ENCODE measurements around the gene G6PC2. TPM values are rescaled to one million over a fixed set of nuclear protein-coding genes. Genes with fewer than 3 reads are reported as not detected.

The G6PC2 gene
- total and polyA plus RNA-seq, 10 of the 15 experiments (the other 5 are each of a cell fraction or from before 2014, with no cell fraction given): not detected

DNA sequence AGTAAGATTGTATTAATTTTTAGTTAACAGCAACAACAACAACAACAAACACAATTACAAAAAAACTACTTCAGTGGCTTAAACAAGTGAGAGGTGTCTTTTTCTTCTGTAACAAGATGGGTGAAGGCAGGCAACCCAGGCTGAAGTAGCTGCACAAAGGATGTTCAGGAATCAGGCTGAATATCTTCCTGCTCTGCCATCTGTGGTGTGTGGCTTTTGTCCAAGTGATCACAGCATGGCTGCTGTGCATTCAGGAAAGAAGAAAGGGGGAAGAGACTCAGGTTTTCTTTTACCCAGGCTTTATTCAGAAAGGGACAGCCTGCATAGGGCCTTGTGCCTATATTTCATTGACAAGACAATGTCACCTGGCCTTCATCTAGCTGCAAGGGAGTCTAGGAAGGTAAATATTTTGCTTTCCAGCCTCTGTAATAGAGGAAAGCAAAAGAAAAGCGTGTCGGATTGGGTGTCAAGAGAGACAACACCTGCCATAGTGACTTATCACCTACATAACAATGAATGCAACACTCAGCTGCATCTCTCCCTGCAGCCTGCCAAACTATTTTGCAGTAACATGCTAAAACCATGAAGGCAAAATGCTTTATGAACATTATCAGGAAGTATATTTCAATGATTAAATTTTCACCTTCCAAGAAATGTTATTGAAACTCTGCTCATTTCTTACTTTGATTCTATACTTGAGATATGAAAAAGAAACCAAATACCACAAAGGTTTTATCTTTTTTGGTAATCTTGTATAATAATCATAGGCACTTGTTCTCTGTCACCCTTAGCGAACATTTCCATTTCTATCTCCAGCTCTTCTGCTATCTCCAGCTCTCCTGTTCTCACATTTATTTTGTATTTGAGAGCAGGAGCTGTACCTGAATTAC lies 14.6 kb downstream of the G6PC2 start:
- Histone ChIP-seq H3K4me1 (ENCODE audit: control insufficient read depth, insufficient read depth, low read length) (no peaks in the 10 kb centered on the region), H3K27me3 (replicated peaks in 1 of 2; ENCODE audit: control insufficient read depth in 2 of 2, insufficient read depth in 2 of 2, low read length in 1 of 2) (peaks cover 5 to 11% of the 10 kb centered on the region in 2 experiments; a peak in 3 of 4 replicates), H3K4me2 (ENCODE audit: control insufficient read depth, insufficient read depth) (no peak overlapping the region), H3K36me3 (ENCODE audit: control insufficient read depth in 2 of 2, insufficient read depth in 2 of 2, low read length in 1 of 2) (no peaks in the 10 kb centered on the region), H3K4me3 (no peak overlapping the region), H3K9me3 (replicated peaks; ENCODE audit: control insufficient read depth, insufficient read depth, low read length) (no peaks in the 10 kb centered on the region), H4K20me1 (ENCODE audit: control insufficient read depth, insufficient read depth) (no peaks in the 10 kb centered on the region), H3K9ac (ENCODE audit: control insufficient read depth, insufficient read depth, low read length) (no peak overlapping the region), H3K79me2 (ENCODE audit: control insufficient read depth, insufficient read depth, low read length) (no peaks in the 10 kb centered on the region), H2AFZ (ENCODE audit: control insufficient read depth, low read depth, low read length) (no peak overlapping the region), H3K27ac (ENCODE audit: control insufficient read depth, insufficient read depth) (no peak overlapping the region)
- ChIA-PET RAD21 (ENCODE audit: unreplicated experiment) (no interaction called here), POLR2A (no interaction called here), CTCF (interaction anchor here (2.0 kb wide), 1 partner anchor 142 kb away, joined by 7 read pairs; no protein-coding TSS in a partner anchor), SMC1A (ENCODE audit: uncharacterized antibody, unreplicated experiment) (interaction anchor here (0.7 kb wide), 1 partner anchor 215 kb away, joined by 3 read pairs; no protein-coding TSS in a partner anchor)
- in situ Hi-C loops (cut with MboI) (loop anchor here (5.0 kb wide), 1 partner anchor 138 kb away; no protein-coding TSS in a partner anchor), intact Hi-C loops (cut with micrococcal nuclease; ENCODE audit: unreplicated experiment) (no loop called here)
- DNase-seq (ENCODE audit: low read depth, low spot score) (no peak), FAIRE-seq (no peak), ATAC-seq (peak; percentile 22; the same call in 1 of the 3 replicates)
- no peak for TF ChIP-seq SMC3 (IDR thresholded peaks at IDR 0.05; ENCODE audit: borderline replicate concordance, low read length)
- TF ChIP-seq, protein P1, sequence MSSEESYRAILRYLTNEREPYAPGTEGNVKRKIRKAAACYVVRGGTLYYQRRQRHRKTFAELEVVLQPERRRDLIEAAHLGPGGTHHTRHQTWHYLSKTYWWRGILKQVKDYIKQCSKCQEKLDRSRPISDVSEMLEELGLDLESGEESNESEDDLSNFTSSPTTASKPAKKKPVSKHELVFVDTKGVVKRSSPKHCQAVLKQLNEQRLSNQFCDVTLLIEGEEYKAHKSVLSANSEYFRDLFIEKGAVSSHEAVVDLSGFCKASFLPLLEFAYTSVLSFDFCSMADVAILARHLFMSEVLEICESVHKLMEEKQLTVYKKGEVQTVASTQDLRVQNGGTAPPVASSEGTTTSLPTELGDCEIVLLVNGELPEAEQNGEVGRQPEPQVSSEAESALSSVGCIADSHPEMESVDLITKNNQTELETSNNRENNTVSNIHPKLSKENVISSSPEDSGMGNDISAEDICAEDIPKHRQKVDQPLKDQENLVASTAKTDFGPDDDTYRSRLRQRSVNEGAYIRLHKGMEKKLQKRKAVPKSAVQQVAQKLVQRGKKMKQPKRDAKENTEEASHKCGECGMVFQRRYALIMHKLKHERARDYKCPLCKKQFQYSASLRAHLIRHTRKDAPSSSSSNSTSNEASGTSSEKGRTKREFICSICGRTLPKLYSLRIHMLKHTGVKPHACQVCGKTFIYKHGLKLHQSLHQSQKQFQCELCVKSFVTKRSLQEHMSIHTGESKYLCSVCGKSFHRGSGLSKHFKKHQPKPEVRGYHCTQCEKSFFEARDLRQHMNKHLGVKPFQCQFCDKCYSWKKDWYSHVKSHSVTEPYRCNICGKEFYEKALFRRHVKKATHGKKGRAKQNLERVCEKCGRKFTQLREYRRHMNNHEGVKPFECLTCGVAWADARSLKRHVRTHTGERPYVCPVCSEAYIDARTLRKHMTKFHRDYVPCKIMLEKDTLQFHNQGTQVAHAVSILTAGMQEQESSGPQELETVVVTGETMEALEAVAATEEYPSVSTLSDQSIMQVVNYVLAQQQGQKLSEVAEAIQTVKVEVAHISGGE (CRISPR knock-in tag; IDR thresholded peaks at IDR 0.05): no peak
- BruUV-seq (replicated peaks): no TSS peak
- WGBS (ENCODE audit: insufficient coverage, insufficient replicate concordance, low lambda C conversion rate, missing lambda C conversion rate): 89% methylated on average over 3 of the region's 3 CpGs
